Spleen (tissue), 7 donors: Measurements from ENCODE around the gene RHBDD1.

Experiments used
- POLR2A ChIP-seq, 3 donors: fragments of 450-650 bp; IDR thresholded peaks; one replicate each; pipeline ENCODE4 v1.5.1; 2017; ENCODE audit warnings: antibody characterized with exemption in 3 of 3, mild to moderate bottlenecking in 1 of 3
- TF ChIP-seq, protein P1 (sequence below), 11 experiments: fragments of 200-600 bp in 7 of 11; fragments of 450-650 bp in 4 of 11; sonication (generic) in 4 of 11; IDR thresholded peaks in 8 of 11; conservative IDR thresholded peaks in 3 of 11; 1 replicate in 7 of 11; 2 replicates in 4 of 11; pipeline versions ENCODE4 v1.4.0 to v1.8.0; 2016 to 2021; ENCODE audit warnings: antibody characterized with exemption in 11 of 11, inconsistent platforms in 4 of 11, mild to moderate bottlenecking in 1 of 11
- donor health status: DM: no; HTN: no; CAD: no; lungs with moderate emphysema.
- donor health status: DM: no; HTN: no; CAD: no.
- donor health status: DM: no; HTN: no; CAD: no.

DNA sequence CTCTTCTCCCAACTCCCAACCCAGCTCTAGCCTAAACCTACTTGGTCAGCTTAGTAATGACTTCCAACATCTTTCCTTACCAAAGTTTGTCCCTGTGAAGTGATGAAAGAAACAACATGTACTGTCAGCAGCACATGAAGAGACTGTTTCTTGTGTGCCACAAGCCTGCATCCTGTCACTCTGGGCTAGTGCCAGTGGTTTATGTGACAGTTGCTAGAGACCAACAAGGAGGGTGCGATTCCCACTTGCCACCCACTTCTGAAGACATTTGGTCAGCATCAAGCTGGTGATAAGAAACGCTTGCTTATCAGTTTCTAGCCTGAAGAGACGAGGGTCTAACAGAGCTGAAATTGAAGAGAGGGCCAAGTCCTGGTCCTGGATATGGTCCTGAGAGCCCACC, 195.5 kb downstream of the RHBDD1 start:
- no peak for TF ChIP-seq POLR2A (IDR thresholded peaks at IDR 0.05)
- TF ChIP-seq, protein P1, sequence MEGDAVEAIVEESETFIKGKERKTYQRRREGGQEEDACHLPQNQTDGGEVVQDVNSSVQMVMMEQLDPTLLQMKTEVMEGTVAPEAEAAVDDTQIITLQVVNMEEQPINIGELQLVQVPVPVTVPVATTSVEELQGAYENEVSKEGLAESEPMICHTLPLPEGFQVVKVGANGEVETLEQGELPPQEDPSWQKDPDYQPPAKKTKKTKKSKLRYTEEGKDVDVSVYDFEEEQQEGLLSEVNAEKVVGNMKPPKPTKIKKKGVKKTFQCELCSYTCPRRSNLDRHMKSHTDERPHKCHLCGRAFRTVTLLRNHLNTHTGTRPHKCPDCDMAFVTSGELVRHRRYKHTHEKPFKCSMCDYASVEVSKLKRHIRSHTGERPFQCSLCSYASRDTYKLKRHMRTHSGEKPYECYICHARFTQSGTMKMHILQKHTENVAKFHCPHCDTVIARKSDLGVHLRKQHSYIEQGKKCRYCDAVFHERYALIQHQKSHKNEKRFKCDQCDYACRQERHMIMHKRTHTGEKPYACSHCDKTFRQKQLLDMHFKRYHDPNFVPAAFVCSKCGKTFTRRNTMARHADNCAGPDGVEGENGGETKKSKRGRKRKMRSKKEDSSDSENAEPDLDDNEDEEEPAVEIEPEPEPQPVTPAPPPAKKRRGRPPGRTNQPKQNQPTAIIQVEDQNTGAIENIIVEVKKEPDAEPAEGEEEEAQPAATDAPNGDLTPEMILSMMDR (IDR thresholded peaks at IDR 0.05 in 8 of 11, conservative IDR thresholded peaks at IDR 0.05 in 3 of 11), result no peak
